HG03558 (cell line): Measurements from ENCODE around the gene USP54.

Source experiments
- ATAC-seq: cut with Tn5 transposase; IDR thresholded peaks from one replicate; pipeline ENCODE4 v1.9.1; 2021; ENCODE audit warnings: moderate number of reproducible peaks; ENCODE audit not compliant: unreplicated experiment; ENCODE audit errors: extremely low read depth

Gene USP54

DNA sequence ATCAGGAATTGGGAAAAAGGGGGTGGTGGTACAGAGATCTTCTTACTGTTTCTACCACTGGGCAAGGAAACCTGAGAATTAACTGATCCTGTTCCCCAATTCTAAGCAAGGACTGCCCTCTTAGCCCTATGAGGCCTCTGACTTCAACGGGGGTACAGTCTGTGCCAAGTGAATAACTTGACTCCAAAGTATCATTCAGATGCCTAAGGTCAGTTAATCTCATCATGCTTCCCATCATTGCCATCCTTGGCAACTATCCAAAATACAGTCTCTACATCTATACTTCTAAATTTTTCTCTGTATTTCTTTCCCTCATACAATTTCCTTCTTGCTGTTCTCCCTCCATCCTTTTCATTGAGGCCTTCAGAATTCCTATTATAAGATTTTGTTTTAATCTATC lies 105.8 kb downstream of the USP54 start:
- ATAC-seq: no peak

DNA sequence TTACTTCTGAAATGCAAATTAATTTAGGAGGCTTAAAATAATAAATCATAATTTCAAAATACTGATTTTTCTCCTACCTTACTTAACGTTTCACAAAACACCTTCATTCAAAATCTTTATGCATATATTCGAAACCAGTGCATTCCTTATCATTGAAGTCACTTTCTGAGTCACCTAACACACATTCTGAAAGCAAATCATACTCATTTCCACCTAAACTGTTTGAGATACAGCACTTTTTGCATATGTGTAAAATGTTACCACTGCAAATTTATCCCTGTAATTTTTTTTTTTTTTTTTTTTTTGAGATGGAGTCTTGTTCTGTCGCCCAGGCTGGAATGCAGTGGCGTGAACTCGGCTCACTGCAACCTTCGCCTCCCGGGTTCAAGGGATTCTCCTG lies 111.0 kb downstream of the USP54 start:
- no peak for ATAC-seq

DNA sequence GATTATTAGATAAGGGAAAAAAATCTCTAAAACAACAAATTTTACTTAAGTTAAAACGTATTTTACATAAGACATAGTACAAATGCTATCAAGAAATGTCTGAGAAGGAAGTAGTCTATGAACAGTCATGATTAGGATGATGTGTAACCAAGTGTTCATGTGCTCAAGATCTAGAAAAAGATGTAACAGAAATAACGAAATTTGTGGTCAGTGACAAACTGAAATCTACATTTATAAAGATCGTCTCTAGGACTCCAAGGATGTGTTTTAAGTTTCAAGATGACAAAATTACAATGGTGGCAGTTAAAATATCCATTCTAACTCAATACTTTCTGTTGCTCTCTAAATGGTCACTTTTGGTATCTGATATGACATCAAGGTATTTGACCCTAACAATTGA lies 112.5 kb downstream of the USP54 start:
- no peak for ATAC-seq

DNA sequence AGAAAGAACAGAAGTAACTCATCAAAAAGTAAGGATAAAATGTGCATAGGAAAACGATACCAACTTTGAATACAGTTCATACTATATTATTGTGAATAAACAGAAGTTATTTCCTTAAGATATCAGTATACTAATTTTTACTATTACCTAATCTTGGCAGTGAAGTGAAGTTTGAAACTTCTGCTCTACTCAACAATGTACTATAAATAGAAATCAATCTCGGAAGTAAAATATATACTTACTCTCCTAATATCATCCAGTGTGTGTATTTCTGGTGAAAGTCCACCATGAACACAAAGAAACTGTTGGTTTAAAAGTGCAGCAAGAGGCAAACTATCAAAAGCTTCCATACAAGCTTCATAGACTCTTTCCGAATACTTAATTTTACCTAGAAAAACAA lies 119.9 kb downstream of the USP54 start:
- ATAC-seq: no peak

DNA sequence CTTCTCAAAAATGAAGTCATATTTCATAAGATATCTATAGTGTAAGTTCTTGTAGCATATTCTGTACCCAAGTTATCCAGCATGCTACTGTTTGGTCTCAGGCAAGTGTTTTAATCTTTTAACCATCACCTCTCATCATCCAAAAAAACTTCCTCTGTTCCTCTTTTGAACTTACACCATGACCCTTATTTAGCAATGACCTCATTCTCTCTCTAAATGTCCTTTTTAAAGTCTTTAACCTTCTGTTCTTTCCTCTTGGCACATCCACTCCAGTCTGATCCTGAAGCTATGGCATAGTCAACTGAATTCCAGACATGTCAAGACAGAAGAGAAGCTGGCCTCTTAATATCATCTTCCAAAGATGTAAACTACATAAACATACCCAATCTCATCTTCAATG lies 121.6 kb downstream of the USP54 start:
- ATAC-seq: no peak

DNA sequence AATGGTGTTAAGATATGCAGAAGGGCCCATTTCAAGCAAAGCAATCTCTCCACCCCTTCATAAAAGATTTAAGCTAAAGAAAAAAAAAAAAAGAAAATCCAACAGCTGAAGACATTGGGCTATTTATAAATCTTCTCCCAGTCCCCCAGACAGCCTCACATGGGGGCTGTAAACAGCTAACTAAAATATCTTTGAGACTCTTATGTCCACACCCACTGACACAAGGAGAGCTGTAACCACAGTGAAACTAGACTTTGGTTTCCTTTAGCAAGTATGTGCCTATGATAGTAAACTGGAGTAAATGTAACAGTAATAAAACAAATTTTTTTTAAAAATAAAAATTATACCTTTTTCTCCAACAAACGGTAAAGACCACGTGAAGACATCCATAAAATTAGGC lies 123.9 kb downstream of the USP54 start:
- ATAC-seq: no peak

DNA sequence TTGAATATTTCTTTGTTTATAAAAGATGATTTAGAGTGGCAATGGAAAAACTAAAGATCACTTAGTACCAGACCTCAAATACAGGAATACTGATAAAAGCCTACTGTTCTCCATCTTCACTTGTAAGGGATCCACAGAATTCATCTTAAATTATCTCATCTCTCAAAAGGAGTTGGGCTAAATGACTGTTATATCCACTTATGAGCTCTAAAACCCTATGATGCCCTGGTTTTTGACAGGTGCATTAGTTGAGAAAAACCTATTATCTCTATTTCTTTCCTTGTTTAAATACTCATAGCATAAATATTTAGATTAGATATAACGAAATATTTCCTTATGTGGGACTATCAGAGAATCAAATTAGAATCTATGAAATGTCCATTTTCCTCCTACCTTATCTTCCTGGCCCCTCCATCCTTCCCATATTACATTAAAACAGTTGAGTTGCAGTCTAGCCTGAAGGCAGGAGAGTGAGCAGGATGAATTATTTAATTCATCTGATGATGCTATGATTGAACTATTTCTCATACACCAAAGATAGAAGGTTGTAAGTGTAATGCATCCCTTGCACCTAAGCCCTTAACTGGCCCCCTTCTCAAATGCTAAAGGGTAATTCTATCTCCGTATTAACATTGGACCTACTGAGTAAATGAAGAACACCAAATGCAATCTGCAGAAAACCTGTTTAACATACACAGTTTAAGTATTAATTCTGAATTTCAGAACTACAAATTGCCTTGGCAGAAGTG lies 125.0 kb downstream of the USP54 start:
- ATAC-seq: no peak

DNA sequence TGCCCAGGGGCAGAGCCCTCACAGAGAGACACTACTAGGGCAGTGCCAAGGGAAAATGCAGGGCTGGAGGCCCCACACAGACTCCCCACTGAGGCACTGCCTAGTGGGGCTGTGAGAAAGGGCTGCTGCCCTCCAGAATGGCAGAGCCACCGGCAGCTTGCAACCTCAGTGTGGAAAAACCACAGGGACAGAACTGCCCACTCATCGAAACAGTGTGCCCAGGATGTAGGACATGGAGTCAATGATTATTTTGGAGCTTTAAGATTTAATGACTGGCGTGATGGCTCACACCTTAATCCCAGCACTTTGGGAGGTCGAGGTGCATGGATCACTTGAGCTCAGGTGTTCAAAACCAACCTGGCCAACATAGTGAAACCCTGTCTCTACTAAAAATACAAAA lies 130.2 kb downstream of the USP54 start:
- ATAC-seq: no peak

DNA sequence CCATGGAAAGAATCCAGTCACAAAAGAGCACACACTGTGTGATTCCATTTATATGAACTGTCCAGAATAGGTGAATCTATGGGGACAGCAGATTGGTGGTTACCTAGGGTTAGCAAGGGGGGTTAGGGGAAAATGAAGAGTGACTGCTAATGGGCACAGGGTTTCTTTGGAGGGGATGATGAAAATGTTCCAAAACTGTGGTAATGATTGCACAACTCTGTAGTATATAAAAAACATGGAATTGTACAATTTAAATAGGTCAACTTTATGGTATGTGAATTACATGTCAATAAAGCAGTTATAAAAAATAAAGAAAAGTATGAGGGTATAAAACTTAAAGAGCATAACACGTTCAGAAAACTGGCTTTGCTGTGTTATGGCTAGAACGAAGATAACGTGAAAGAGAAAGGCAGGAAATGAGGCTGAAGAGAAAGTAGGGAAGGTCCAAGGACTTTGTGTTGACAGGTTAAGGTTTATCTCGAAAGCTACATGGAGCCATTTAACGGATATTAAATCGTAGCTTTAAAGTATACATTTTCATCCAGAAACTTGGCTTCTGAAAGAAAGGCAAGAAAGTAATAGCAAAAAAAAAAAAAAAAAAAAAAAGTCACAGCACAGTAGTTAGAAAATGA lies 131.3 kb downstream of the USP54 start:
- no peak for ATAC-seq

DNA sequence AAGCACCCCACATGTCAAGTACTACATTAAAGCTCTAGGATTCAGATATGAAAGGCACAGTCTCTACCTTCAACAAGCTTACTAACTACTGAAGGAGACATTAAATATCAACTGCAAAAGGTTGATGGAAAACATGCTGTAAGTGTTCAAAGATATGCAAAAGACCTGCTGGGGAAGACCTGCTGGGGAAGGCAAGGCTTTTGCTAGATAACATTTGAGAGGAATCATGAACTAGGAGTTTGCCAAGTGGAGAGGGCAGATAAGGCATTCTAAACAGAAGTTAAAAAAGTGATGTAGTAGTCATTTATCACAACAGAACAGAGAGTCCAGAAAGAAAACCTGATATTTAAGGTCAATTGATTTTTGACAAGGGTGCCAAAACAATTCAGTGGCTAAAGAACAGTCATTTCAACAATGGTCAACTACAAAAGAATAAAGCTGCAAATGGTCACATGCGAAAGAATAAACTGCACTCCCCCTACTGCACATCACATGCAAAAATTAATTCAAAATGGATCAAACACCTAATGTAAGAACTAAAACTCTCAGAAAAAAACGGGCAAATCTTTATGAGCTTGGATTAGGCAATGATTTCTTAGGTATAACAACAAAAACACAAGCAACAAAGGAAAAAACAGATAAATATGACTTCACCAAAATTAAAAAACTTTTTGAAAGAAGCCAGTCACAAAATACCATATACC lies 134.8 kb downstream of the USP54 start:
- no peak for ATAC-seq

DNA sequence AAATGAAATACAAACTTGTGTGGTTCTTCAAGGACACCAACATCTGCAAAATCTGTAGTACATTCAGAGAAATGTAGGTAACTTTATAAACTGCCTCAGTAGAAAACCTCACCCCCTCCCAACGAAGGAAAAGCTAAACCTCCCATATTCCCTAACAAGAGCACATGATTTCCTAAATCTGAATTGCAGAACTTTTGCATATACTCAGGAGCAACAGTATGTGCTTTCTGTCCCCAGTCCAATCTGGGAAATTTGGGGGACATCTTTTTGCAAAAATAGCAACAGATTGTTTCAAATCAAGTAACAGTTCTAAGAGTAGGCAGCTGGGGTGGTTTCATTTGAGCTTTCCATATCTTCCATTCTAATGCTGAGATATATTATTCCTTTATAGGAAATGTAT lies 142.0 kb downstream of the USP54 start:
- ATAC-seq: no peak

DNA sequence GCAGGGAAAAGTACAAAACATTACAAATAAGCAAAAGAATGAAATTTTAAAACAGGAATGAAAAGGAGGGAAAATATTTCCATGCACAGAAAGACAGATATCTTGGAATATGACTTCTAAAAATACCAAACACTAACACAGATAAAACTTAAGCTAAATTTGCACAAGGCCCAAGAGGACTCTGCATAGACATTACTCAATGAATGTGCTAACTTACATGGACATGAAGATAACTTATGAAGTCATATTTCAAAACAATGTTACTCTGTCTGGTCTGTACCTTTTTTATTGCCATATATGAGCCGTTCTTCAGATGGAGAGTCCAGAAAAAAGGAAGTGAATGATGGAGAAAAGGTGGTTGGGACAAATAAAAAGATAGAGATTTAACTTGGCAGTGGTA lies 142.8 kb downstream of the USP54 start:
- ATAC-seq: no peak
